IMR-90 (cell line): ENCODE measurements around the gene SMIM43. TPM values are rescaled to one million over a fixed set of nuclear protein-coding genes. Genes with fewer than 3 reads are reported as not detected.

Source experiments
- ATAC-seq: fragments of 200-7000 bp; cut with Tn5 transposase; 2 replicates; pipeline ENCODE4 v1.9.1; 2020; ENCODE audit warnings: low read depth, mild to moderate bottlenecking, moderate library complexity
- BruUV-seq: library from RNA; stranded (reverse); fragments of 400-500 nt; replicated peaks from 2 replicates; lab custom pipeline; 2021; lab: Mats Ljungman, UMichigan
- CTCF ChIA-PET: fragments of 300-600 bp; formaldehyde crosslinking; extraction: SDS; loops from one replicate; lab custom pipeline; 2021; ENCODE audit warnings: antibody characterized with exemption; lab: Yijun Ruan, JAX
- POLR2A ChIA-PET: fragments of 300-600 bp; sonication (Branson Sonifier 250); formaldehyde crosslinking; loops from one replicate; lab custom pipeline; 2022; ENCODE audit warnings: antibody characterized with exemption; ENCODE audit not compliant: unreplicated experiment; lab: Charles Lee
- DNase-seq: peaks from one replicate; pipeline ENCODE4 v3.0.0; 2013
- H2AFZ ChIP-seq: replicated peaks from 2 replicates; pipeline ENCODE3; 2013; ENCODE audit warnings: low read length, mild to moderate bottlenecking; ENCODE audit not compliant: poor library complexity
- H2AK5ac ChIP-seq: 2 replicates; pipeline ENCODE4 v1.6.1; 2013; ENCODE audit warnings: low read depth, low read length, inconsistent platforms
- H2AK9ac ChIP-seq: replicated peaks from 2 replicates; pipeline ENCODE3; 2013; ENCODE audit warnings: mild to moderate bottlenecking, low read depth, low read length, moderate library complexity; ENCODE audit not compliant: poor library complexity
- H2BK120ac ChIP-seq: 2 replicates; pipeline ENCODE4 v1.6.1; 2013; ENCODE audit warnings: low read depth, low read length, inconsistent platforms
- H2BK15ac ChIP-seq: 3 replicates; pipeline ENCODE4 v1.6.1; 2013; ENCODE audit warnings: low read depth, low read length, inconsistent platforms
- H2BK20ac ChIP-seq: 2 replicates; pipeline ENCODE4 v1.6.1; 2013; ENCODE audit warnings: low read depth, mild to moderate bottlenecking, inconsistent platforms, low read length, moderate library complexity
- H2BK5ac ChIP-seq: 2 replicates; pipeline ENCODE4 v1.6.1; 2013; ENCODE audit warnings: mild to moderate bottlenecking, low read depth, low read length, inconsistent platforms; ENCODE audit not compliant: poor library complexity, severe bottlenecking
- H3K14ac ChIP-seq: replicated peaks from 2 replicates; pipeline ENCODE4 v1.6.1; 2013; ENCODE audit warnings: low read depth, low read length, inconsistent platforms
- H3K18ac ChIP-seq: 2 replicates; pipeline ENCODE4 v1.6.1; 2013; ENCODE audit warnings: low read depth, low read length, control low read depth
- H3K23ac ChIP-seq: 2 replicates; pipeline ENCODE4 v1.6.1; 2013; ENCODE audit warnings: low read depth, low read length, inconsistent platforms
- H3K27ac ChIP-seq: 2 replicates; pipeline ENCODE4 v1.5.1; 2013; ENCODE audit warnings: mild to moderate bottlenecking, control low read depth, low read length; ENCODE audit not compliant: insufficient read depth
- H3K27me3 ChIP-seq: 2 replicates; pipeline ENCODE4 v1.6.1; 2013; ENCODE audit warnings: low read length; ENCODE audit not compliant: control insufficient read depth, insufficient read depth
- H3K36me3 ChIP-seq: 2 replicates; pipeline ENCODE4 v1.6.1; 2013; ENCODE audit warnings: low read length, mixed read lengths; ENCODE audit not compliant: control insufficient read depth, insufficient read depth
- H3K4ac ChIP-seq: 2 replicates; pipeline ENCODE4 v1.6.1; 2013; ENCODE audit warnings: low read depth, low read length, inconsistent platforms
- H3K4me1 ChIP-seq: 2 replicates; pipeline ENCODE4 v1.6.1; 2013; ENCODE audit warnings: low read length, mixed read lengths; ENCODE audit not compliant: control insufficient read depth, insufficient read depth
- H3K4me2 ChIP-seq: 2 replicates; pipeline ENCODE4 v1.6.1; 2013; ENCODE audit warnings: low read depth, mild to moderate bottlenecking, control low read depth, low read length, moderate library complexity
- H3K4me3 ChIP-seq: 2 replicates; pipeline ENCODE4 v1.5.1; 2013; ENCODE audit warnings: low read depth, mild to moderate bottlenecking, control low read depth, low read length, moderate library complexity; ENCODE audit not compliant: insufficient read depth
- H3K56ac ChIP-seq: 2 replicates; pipeline ENCODE4 v1.6.1; 2013; ENCODE audit warnings: low read length, inconsistent platforms; ENCODE audit not compliant: insufficient read depth; ENCODE audit errors: extremely low read depth
- H3K79me1 ChIP-seq, 2 experiments: 2 replicates each; pipeline ENCODE4 v1.6.1; 2013; ENCODE audit warnings: low read length in 2 of 2, inconsistent platforms in 1 of 2, low read depth in 1 of 2
- H3K9ac ChIP-seq: 2 replicates; pipeline ENCODE4 v1.6.1; 2013; ENCODE audit warnings: low read depth, low read length, control low read depth
- H3K9me1 ChIP-seq: 2 replicates; pipeline ENCODE4 v1.6.1; 2013; ENCODE audit warnings: low read length, inconsistent platforms; ENCODE audit not compliant: insufficient read depth
- H3K9me3 ChIP-seq: 2 replicates; pipeline ENCODE4 v1.6.1; 2013; ENCODE audit warnings: low read length; ENCODE audit not compliant: control insufficient read depth, insufficient read depth
- H4K20me1 ChIP-seq: 2 replicates; pipeline ENCODE4 v1.6.1; 2013; ENCODE audit warnings: low read length, inconsistent platforms; ENCODE audit not compliant: insufficient read depth
- H4K5ac ChIP-seq: 2 replicates; pipeline ENCODE4 v1.6.1; 2013; ENCODE audit warnings: mild to moderate bottlenecking, low read depth, low read length, control low read depth
- H4K8ac ChIP-seq, 2 experiments: 2 replicates each; pipeline ENCODE4 v1.6.1; 2013; ENCODE audit warnings: low read depth in 2 of 2, low read length in 2 of 2, control low read depth in 1 of 2, inconsistent platforms in 1 of 2
- H4K91ac ChIP-seq: 2 replicates; pipeline ENCODE4 v1.6.1; 2013; ENCODE audit warnings: low read depth, low read length, inconsistent platforms; ENCODE audit not compliant: insufficient read depth
- BHLHE40 ChIP-seq: fragments of 150-350 bp; IDR thresholded peaks from 2 replicates; pipeline ENCODE4 v1.6.1; 2016; ENCODE audit warnings: mild to moderate bottlenecking, low read depth, low read length
- CEBPB ChIP-seq: IDR thresholded peaks from 2 replicates; pipeline ENCODE4 v1.6.1; 2012; ENCODE audit warnings: low read depth, low read length, improper control_type of control experiment
- CHD1 ChIP-seq: IDR thresholded peaks from 2 replicates; pipeline ENCODE4 v1.6.1; 2012; ENCODE audit warnings: low read depth, low read length, improper control_type of control experiment
- CTCF ChIP-seq: conservative IDR thresholded peaks from 2 replicates; pipeline ENCODE4 v1.5.1; 2012; ENCODE audit warnings: mild to moderate bottlenecking, low read depth, low read length, improper control_type of control experiment
- ELK1 ChIP-seq: fragments of 150-350 bp; IDR thresholded peaks from 2 replicates; pipeline ENCODE4 v1.6.1; 2016; ENCODE audit warnings: low read depth, mild to moderate bottlenecking, low read length, moderate library complexity, borderline replicate concordance
- MAFK ChIP-seq: IDR thresholded peaks from 2 replicates; pipeline ENCODE4 v1.6.1; 2012; ENCODE audit warnings: low read depth, low read length, improper control_type of control experiment
- MAZ ChIP-seq: IDR thresholded peaks from 2 replicates; pipeline ENCODE4 v1.6.1; 2012; ENCODE audit warnings: low read depth, mild to moderate bottlenecking, low read length, improper control_type of control experiment, moderate library complexity, borderline replicate concordance
- MXI1 ChIP-seq: IDR thresholded peaks from 2 replicates; pipeline ENCODE4 v1.6.1; 2012; ENCODE audit warnings: low read depth, mild to moderate bottlenecking, low read length, moderate library complexity, borderline replicate concordance
- NFE2L2 ChIP-seq: fragments of 150-350 bp; IDR thresholded peaks from 2 replicates; pipeline ENCODE4 v1.6.1; 2016; ENCODE audit warnings: low read depth, mild to moderate bottlenecking, low read length
- POLR2A ChIP-seq: IDR thresholded peaks from 2 replicates; pipeline ENCODE4 v1.6.1; 2012; ENCODE audit warnings: mild to moderate bottlenecking, low read depth, low read length
- RAD21 ChIP-seq: IDR thresholded peaks from 2 replicates; pipeline ENCODE4 v1.6.1; 2012; ENCODE audit warnings: low read length, improper control_type of control experiment
- RCOR1 ChIP-seq: IDR thresholded peaks from 2 replicates; pipeline ENCODE4 v1.6.1; 2012; ENCODE audit warnings: mild to moderate bottlenecking, low read length, improper control_type of control experiment; ENCODE audit not compliant: insufficient replicate concordance
- RFX5 ChIP-seq: IDR thresholded peaks from 2 replicates; pipeline ENCODE4 v1.8.0; 2012; ENCODE audit warnings: low read depth, mild to moderate bottlenecking, low read length, moderate library complexity
- SMC3 ChIP-seq: fragments of 150-350 bp; IDR thresholded peaks from 2 replicates; pipeline ENCODE4 v1.6.1; 2016; ENCODE audit warnings: low read depth, mild to moderate bottlenecking, antibody characterized with exemption, low read length, moderate library complexity
- USF2 ChIP-seq: fragments of 150-350 bp; IDR thresholded peaks from 2 replicates; pipeline ENCODE4 v1.6.1; 2017; ENCODE audit warnings: mild to moderate bottlenecking, antibody characterized with exemption, low read length, low read depth
- WGBS, 2 experiments: methylation state at CpG; one replicate each; pipeline versions ENCODE4 v1.1.5 to v1.1.7; 2013; ENCODE audit warnings: missing lambda C conversion rate in 2 of 2; ENCODE audit not compliant: insufficient read length in 1 of 2; ENCODE audit errors: extremely low coverage in 2 of 2; 5-methylcytosine and 5-hydroxymethylcytosine counted together
- dilution Hi-C: fragments of 300-500 bp; cut with HindIII; formaldehyde crosslinking; loops from one replicate; pipeline ENCODE4 v1.14.3; 2018; ENCODE audit warnings: low sequenced_read_pairs; ENCODE audit not compliant: unreplicated experiment
- in situ Hi-C: fragments of 300-500 bp; cut with MboI; formaldehyde crosslinking; loops from 3 replicates; pipeline ENCODE4 v1.14.3; 2019; ENCODE audit warnings: low sequenced_read_pairs, inconsistent platforms, mixed read lengths
- intact Hi-C: fragments of 100-400 bp; cut with micrococcal nuclease; formaldehyde crosslinking; loops from 2 replicates; pipeline ENCODE4 v1.10.0; 2022
- polyA plus RNA-seq, 3 experiments: library from polyadenylated mRNA; depleted of rRNA; stranded (reverse); fragments of >200 nt; gene quantifications; 2 replicates each; pipeline ENCODE4 v1.2.3, GENCODE V29; 2012; ENCODE audit warnings: low replicate concordance in 1 of 3
- total RNA-seq: library from RNA; depleted of rRNA; stranded (reverse); fragments of >200 nt; gene quantifications from 2 replicates; pipeline ENCODE4 v1.2.3, GENCODE V29; 2012

Gene SMIM43
- total and polyA plus RNA-seq, 2 of the 4 experiments (the other 2 are of a cell fraction), result 1.4 to 2.8 TPM

GRCh38 chr4:121728798-121729226 lies 36.2 kb downstream of the SMIM43 start:
- Histone ChIP-seq H3K27ac (peak overlapping the region; percentile 91), H4K20me1 (no peaks in the 10 kb centered on the region), H3K36me3 (no peaks in the 10 kb centered on the region; the same call in 1 of the 2 replicates), H3K4me3 (no peak overlapping the region), H4K91ac (peak overlapping the region; percentile 77), H3K4me1 (peaks cover 7% of the 10 kb centered on the region), H3K9me3 (no peaks in the 10 kb centered on the region), H2AFZ (no peak overlapping the region), H3K14ac (peak overlapping the region; percentile 23), H2AK5ac (no peak overlapping the region), H3K4ac (peak overlapping the region; percentile 87), H2BK15ac (no peak overlapping the region), H2BK20ac (peak overlapping the region; percentile 93), H3K9me1 (peaks cover 2% of the 10 kb centered on the region; the same call in 1 of the 2 replicates), H4K8ac (peak overlapping the region in 1 of 2 experiments; percentile 78; a peak in 3 of 4 replicates), H3K18ac (peak overlapping the region; percentile 69; the same call in 1 of the 2 replicates), H2BK120ac (peak overlapping the region; percentile 92), H2BK5ac (peak overlapping the region; percentile 90), H3K27me3 (no peaks in the 10 kb centered on the region), H3K56ac (peak overlapping the region; percentile 82), H4K5ac (no peak overlapping the region), H3K9ac (peak overlapping the region; percentile 18; the same call in 1 of the 2 replicates), H2AK9ac (no peak overlapping the region), H3K23ac (peak overlapping the region; percentile 51; the same call in 1 of the 2 replicates), H3K4me2 (peak overlapping the region; percentile 11; the same call in 1 of the 2 replicates), H3K79me1 (peaks cover 0 to 4% of the 10 kb centered on the region in 2 experiments; a peak in 2 of 4 replicates)
- no CpG with 5 or more reads among the region's 3 CpGs for WGBS, 2 experiments
- CTCF ChIA-PET, result interaction anchor here (0.6 to 1.3 kb wide), 2 partner anchors 53 to 57 kb away, joined by 3 read pairs; no protein-coding TSS in a partner anchor
- dilution Hi-C loops (no loop called here), in situ Hi-C loops (loop anchor here (25.0 kb wide), 1 partner anchor 542 kb away; no protein-coding TSS in a partner anchor), intact Hi-C loops (loop anchor here (2.0 kb wide), 3 partner anchors 18 to 244 kb away; no protein-coding TSS in a partner anchor)
- POLR2A ChIA-PET, result no interaction called here
- no TSS peak for BruUV-seq
- ATAC-seq (peak; percentile 76), DNase-seq (peak; percentile 89)
- TF ChIP-seq USF2, result no peak
- peak; percentile 94 for TF ChIP-seq BHLHE40
- no peak for TF ChIP-seq ELK1
- no peak; the same call in 1 of the 2 replicates for TF ChIP-seq CHD1
- TF ChIP-seq CTCF, result no peak
- TF ChIP-seq MXI1, result no peak
- TF ChIP-seq NFE2L2, result no peak
- no peak for TF ChIP-seq RFX5
- TF ChIP-seq CEBPB, result peak; percentile 46; the same call in 1 of the 2 replicates
- peak; percentile 47; the same call in 1 of the 2 replicates for TF ChIP-seq MAFK
- peak; percentile 58 for TF ChIP-seq POLR2A
- 0 out of 2 replicates have a peak, but pooled peaks have one; percentile 19 for TF ChIP-seq SMC3
- no peak; the same call in 1 of the 2 replicates for TF ChIP-seq RAD21
- TF ChIP-seq MAZ, result no peak
- peak; percentile 86 for TF ChIP-seq RCOR1
